ENCODE results near the gene PTGER3.

Gene PTGER3

DNA sequence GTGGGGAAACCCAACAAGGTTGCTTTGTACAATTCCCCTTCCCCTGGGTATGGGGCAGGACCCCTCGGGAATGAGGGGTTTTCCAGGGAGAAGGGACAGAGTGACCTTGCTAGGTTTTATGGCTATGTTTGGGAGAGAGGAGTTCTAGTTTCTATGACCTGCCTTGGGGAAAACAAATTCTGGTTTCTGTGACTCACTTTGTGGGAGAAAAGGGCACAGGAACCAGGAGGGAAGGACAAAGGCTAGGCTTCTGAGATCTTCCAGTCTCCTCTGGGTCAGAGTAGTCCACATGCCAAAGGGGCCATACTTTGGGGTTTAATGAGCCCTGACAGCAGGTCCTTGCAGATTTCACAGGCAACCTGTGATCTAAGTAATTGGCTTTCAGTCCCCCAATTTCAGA lies 5.5 kb upstream of the PTGER3 start:
- no peak for DNase-seq (ENCODE audit: low read depth in 2 of 3, low spot score in 2 of 3)

DNA sequence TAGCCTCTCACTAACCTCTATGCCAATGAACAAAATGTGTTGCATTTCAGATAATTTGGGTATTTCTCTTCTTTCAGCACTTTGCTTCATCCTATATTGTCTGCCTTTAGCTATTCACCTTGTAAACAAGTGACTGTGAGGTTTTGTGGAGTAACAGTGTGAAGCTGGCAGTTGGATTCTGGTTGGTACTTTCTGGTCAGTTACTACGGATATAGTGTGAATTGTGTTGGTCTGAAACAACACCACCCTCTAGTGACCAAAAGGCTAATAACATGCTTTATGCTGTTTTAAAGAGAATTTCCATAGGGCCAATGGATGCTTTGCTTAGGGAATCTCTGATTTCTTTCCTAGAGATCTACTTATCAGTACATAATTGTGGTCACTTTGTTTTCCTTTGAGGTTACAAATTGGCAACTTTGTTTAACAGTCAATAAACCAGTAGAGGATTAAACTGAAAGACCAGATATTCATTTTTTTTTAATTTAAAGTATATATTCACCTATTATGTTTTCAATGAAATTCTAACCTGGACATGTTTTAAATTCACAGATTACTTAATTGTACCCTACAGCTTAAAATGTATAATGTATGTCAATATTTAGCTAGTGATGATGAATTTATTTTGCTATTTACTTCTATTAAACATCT lies 2.5 kb upstream of the PTGER3 start:
- no peak for DNase-seq (ENCODE audit: low read depth in 2 of 3, low spot score in 2 of 3)

DNA sequence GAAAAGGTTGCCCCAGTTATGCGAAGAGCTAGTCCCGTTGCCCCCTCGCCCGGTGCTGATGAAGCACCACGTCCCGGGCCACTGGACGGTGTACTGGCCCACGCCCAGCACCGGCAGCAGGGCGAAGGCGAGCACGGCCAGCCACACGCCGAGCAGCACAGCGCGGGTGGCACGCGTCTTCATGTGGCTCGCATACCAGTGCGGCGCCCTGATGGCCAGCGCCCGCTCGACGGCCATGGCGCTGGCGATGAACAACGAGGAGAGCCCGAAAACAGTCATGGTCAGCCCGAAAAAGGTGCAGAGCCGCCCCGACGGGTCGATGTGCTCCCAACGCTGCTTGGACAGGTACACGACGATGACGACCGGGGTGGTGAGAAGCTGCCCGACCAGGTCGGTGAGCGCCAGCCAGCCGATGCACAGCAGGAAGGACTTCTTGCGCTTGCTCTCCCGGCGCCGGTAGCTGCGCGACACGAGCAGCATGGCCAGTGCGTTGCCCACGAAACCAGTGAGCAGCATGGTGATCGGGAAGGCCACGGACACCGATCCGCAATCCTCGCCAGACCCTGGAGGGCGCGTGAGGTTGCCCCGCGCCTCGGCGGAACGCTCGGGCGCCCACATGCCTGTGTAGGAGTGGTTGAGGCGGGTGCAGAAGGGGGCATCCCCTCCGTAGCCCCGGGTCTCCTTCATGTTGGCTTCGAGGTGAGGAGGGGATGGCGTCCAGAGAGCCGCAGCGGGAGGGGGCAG lies 553 bp downstream of the PTGER3 start:
- no peak for DNase-seq (ENCODE audit: low read depth in 2 of 3, low spot score in 2 of 3)

DNA sequence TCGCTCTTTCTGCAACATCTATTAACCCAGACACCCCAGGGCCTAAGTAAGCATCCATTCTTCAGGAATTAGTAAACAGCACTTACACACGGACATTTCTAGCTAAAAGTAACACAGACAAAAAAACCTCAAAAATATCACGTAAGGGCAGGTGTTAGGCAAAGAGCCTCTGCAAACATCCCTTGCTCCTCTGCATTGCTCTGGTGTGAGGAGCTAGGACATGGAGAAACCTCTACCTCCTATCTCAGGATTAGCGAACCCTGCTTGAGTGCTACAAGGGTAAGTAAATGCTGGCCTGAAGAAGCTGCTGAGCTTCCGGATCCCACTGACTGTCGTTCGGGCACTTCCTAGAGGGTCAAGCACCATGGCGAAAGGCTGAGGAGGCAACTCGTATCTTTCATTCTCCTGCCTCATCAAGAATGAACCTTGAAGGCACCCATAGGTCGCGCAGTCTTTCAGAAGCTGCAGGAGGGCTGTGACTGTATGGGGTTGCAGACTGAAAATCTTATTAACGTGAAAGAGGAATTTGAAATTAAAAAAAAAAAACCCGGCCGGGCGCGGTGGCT lies 2.1 kb downstream of the PTGER3 start:
- no peak for DNase-seq (ENCODE audit: low read depth in 2 of 3, low spot score in 2 of 3)

DNA sequence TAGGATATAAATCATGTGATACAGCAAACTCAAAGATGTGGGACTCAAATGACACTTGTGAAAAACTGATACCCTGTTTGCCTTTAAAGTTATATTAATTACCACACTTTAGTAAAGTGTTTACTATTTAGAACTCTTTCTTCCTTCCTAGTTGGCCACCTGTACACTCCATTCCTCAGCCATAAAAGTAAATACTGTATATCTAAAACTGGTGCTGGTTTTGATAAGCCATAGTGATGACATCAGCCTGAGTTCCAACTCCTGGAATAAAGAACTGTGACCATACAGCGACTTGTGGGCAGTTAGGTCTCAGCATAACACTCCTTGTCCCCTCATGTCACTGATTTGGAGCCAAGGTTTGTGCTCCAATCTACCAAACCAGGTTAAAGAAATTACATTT lies 2.8 kb downstream of the PTGER3 start:
- no peak for DNase-seq (ENCODE audit: low read depth in 2 of 3, low spot score in 2 of 3)

DNA sequence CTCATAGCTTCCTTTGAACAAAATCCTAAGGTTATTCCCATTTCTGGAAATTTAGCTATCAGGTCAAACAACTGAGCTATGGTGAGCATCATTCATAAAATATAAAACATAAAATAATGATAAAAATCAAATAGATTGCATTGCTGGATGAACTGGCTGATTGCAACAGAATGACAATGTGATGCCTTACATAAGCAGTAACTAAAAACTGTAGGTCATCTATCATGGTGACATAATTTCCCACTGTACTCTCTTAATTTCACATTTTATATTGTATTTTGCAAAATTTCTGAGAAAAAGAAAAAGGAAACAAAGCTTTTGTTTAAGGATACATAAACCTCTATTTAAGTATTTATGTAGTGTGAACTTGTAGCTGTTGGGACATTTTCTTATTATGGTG lies 4.6 kb downstream of the PTGER3 start:
- DNase-seq (ENCODE audit: low read depth in 2 of 3, low spot score in 2 of 3), result no peak

DNA sequence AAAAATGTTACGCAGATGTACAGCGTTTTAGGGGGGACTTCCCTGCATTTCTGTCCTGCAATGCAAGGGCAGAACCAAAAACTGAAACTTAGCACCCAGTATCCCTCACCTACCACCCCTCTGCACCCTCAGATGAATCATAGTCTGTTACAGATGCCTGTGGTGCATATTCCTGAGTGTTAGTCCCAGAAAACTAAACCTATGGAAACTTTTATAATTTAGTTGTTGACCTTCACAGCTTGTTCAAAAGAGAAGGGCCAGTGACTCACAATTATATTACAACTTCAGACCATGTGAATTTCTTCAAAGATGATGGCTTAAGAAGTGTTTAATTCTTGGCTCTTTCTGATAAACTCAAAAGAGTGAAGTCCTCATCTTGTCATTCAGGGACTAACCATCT lies 5.8 kb downstream of the PTGER3 start:
- DNase-seq (ENCODE audit: low read depth in 2 of 3, low spot score in 2 of 3), result no peak

DNA sequence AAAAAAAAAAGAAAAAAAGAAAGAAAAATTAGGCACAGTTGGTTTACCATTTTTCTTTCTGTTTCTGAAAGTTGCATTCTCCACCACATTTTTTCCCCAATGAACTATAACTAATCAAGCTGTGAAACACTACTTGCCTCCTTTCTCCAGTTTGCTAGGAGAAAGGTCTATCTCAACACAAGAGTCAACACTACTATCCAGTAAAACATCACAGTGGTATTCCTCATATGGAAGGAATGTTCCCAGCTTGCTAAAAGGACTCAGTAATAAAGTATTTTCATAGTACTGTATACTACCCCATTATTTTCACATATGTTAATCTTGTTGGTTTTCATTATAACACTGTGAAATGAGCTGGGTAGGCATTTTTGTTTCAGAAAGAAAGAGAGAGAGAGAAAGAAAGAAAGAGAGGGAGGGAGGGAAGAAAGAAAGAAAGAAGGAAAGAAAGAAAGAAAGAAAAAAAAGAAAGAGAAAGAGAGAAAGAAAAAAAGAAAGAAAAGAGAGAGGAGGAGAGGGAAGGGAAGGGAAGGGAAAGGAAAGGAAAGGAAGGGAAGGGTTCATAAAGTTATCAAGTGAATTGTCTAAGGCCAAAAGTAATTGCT lies 7.9 kb downstream of the PTGER3 start:
- DNase-seq (ENCODE audit: low read depth in 2 of 3, low spot score in 2 of 3), result no peak

DNA sequence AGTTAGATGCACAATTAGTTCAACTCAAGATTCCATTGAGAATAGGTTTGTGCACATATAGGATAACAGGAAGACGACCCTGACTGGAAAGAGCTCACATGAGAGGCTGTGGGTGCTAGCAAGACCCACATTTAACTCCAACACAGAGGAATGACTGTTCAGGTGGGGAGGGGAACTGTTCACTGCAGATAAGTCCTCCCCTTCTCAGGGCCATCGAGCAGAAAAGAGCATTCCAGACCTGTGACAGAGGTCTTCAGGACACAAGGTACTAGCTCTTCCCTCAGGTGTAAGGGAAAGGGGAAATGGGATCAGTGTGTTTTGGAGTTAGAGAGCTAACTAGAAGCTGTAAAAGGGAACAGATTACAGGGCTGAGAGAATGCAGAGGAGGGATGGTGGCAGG lies 8.7 kb downstream of the PTGER3 start:
- DNase-seq (ENCODE audit: low read depth in 2 of 3, low spot score in 2 of 3), result no peak

DNA sequence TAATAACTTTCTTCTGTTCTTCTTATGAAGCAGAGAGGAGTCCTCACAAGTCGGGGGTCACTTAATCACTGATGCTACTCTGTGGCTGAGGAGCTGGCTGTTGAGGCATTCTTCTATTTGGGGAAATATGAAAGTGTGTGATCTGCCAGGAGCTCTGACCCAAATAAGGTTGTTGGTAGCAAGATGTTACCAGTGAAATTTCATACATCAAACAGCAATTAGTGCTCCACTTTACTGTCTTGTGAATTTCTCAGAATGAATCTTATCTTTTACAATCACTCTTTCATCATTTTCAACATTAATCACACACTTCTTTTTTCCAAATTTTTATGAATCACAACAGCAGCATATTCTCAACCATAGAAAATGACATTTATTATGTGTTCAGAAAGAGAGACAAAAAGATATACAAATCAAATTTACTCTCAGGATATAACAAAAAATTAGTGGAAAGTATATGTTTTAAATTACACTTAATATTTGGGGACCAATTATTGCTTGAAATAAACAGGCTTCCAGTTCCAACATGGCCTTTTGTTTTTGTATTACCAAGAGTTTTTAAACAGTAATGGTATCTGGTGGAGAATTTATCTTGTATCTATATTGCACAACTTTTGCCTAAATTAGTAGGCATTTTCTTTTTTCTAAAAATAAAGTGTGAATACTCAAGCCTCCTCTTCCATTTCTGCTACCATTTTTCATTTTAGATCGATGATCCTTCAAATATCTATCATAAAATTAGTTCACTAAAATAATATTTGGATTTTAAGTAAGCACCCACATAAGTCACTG lies 9.6 kb downstream of the PTGER3 start:
- no peak for DNase-seq (ENCODE audit: low read depth in 2 of 3, low spot score in 2 of 3)

DNA sequence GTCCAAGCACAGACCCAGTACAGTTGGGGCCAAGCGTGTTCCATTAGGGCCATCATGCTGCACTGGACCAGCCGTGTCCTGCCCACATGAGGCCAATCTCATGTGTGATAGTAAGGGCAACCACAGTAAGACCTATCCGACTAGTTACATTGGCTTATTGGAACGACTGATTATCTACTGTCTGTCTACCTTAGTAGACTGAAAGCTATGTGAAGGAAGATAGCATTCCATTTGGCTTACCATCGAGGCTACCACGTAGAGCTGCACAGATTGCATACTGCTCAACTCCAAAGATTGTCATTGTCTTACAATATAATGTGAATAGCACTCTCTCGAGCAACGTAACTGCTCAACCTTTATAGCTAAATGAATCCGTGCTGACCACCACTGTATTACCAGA lies 10.6 kb downstream of the PTGER3 start:
- DNase-seq (ENCODE audit: low read depth in 2 of 3, low spot score in 2 of 3), result no peak

DNA sequence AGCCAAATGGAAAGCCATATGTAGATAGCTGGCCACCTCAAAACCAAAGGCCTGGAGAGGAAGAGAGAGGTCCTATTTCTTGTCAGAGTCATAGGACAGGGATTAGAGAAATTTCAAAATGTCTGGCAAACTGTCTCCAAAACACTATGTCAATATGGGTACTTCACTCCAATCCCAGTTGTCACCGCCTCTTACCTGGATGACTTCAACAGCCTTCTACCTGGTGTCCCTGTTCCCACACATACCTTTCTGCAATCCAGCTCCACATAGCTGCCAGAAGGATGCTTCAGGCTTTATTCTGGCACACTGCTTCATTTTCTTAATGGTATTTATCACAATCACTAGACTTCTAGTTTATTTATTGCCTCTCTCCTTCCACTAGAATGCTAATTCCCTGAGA lies 14.5 kb downstream of the PTGER3 start:
- DNase-seq (ENCODE audit: low read depth in 2 of 3, low spot score in 2 of 3), result no peak

DNA sequence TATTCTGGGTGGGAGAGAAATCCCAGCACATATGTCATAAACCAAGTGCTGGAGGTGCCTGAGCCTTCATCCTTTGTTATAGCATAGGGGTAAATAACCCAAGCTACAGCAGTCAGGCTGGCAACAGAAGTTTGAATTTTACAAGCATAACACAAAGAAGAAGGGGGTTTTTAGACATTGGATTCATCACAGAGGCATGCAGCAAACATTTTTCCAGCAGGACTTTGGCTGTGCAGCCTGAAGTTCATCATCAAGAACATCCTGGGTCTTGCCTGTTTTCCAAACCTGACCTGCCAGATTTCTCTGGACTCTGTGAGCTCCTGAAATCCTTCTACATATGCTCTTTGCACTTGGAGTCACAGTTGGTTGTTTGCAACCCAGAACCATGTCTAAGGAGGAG lies 16.2 kb downstream of the PTGER3 start:
- DNase-seq (ENCODE audit: low read depth in 2 of 3, low spot score in 2 of 3), result no peak

DNA sequence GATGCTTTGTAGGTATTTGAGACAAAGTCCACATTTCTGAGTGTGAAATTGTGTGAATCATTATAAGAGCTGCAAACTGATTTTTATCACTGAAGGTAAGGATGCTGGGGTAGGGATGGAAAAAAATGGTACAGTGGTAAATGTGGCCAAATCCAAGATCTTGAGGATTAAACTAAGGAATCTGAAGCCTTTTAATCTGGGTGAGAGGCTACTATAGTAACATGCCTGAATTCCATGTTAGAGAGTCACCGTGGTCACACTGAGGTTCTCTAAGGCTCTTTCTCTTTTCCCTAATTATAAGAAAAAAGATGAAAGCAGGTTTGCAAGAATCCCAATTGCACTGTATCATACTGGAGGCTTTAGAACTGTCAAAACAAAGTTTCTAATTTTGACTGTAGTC lies 17.6 kb downstream of the PTGER3 start:
- DNase-seq (ENCODE audit: low read depth in 2 of 3, low spot score in 2 of 3), result no peak

DNA sequence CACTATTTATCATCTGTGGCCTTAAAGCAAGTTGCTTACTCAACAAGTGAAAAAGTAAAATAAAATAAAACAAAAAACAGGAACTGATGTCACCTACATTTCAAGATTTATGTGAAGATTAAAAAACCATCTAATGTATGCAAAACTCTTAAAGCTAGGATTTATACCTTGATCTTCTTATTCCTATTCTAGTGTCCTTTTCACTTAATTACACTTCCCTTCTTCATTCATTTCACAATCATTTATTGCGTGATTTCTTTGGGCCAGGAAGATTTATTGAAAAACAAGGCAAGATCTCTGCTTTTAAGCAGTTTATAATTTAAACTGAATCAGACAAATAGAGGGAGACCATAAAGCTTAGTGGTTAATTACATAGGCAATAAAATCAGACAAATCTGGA lies 18.6 kb downstream of the PTGER3 start:
- no peak for DNase-seq (ENCODE audit: low read depth in 2 of 3, low spot score in 2 of 3)

DNA sequence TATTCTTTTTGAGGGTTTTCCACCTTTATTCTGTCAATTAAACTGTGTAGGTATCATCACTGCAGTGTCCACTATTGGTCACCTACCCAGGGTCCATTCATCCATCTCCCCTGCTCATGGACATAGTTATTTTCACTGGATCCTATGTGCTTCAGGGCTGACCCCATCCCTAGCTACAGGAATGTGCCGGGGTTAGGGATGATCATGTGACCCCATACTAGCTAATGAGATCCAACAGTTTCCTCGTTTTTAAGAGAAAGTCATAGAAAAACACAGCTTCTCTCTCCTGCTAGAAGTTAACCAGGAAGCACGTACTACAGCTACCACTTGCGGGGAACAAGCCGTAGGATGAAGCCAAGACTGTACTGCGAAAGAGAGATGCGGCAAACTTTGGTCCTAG lies 19.6 kb downstream of the PTGER3 start:
- DNase-seq (ENCODE audit: low read depth in 2 of 3, low spot score in 2 of 3), result no peak

DNA sequence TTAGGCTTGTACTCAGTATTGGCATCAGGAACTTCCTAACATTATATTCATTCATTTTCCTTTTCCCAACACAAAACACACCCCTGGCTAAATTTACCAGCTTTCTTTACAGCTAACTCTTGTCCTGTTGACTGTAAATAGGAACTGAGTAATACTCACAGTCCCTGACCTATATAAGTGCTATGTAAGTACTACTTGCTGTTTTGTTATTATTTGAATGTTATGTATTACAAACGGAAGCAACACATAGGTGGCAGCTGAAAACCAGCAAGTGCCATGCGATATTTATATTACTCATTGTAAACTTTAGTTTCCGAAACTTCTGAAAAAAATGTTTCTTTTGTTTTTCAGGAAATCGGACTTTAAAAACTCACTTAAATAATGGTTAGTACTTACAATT lies 21.5 kb downstream of the PTGER3 start:
- no peak for DNase-seq (ENCODE audit: low read depth in 2 of 3, low spot score in 2 of 3)

DNA sequence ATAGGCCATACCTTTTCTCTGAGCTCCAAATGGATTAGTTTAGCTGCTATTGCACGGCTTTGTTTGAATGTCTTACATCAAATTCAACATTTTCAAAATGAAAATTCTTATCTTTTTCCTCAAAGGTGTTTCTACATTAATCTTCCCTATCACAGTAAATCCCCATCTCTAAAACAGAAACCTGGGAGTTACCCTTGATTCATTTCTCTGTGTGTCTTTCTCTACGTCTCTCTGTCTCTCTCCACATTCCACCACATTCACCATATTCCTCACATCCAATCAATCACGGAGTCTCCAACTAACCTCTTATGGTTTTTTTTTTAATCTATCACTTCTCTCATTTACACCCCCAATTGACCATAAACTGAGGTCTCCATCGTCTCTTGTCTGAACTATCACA lies 24.1 kb downstream of the PTGER3 start:
- no peak for DNase-seq (ENCODE audit: low read depth in 2 of 3, low spot score in 2 of 3)

DNA sequence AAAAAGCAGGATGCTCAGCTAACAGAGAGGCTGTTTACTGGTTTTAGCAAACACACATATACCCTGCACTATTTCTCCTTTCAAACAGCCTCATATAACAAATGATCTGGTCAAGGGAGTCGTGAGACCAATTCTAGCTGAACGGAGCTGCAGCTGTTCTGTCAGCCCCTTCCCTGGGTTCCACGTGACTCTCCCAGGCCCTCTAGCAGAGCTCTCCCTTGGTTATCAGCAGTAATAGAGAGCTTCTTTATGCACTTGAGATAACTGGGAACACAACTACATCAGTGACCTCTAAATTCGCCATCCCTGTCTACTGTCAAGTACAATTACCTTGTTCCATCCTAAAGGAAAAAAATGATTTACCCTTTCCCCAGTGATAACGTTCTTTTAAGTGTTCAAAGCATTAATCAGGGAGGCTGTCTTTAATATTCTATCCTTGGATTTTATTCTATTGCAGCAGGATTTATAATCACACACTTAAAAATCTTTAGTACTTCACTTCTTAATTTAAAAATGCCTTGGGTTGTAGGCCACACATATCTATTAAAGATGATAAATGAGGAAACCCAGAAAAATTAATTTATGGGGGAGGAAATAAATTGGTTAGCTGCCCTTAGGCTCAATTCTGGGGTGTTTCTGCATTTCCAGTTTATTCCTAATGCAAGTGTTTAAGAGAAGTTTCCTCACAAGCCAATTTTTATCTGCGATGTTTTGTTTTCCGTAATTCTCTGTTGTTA lies 28.2 kb downstream of the PTGER3 start:
- DNase-seq (ENCODE audit: low read depth in 2 of 3, low spot score in 2 of 3), result no peak

DNA sequence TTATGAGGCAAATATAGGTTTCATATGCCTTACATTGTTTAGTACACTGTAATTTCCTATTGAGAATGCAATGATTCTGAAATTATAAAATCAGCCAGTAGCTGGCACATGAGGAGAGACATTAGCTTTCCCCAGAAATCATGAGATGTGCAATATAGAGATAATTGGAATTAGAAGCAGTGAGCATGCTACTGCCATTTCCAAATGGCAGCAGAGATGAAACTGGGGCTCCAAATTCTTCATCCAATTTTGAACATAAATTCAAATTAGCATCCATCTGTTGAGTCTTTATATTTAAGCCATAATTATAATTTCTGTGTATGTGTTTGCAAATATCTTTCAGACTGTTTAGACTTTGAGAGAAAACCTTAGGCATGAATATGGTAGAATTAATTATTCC lies 28.8 kb downstream of the PTGER3 start:
- no peak for DNase-seq (ENCODE audit: low read depth in 2 of 3, low spot score in 2 of 3)

DNA sequence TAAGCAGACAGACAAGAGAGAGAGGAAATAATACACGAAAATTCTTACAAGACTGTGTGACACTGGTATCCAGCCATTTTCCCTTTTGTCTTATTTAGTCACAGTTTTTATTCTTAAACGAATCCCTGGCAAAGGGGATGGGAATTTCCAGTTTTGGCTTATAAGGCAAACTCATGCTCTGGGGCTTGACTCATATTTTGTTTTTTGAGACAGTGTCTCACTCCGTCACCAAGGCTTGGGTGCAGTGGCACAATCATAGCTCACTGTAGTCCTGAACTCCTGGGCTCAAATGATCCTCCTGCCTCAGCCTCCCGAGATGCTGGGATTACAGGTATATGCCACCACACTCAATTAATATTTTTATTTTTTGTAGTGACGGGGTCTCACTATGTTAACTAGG lies 31.9 kb downstream of the PTGER3 start:
- no peak for DNase-seq (ENCODE audit: low read depth in 2 of 3, low spot score in 2 of 3)
